Measurements from ENCODE around the gene PDXK. TPM values are rescaled to one million over a fixed set of nuclear protein-coding genes. Genes with fewer than 3 reads are reported as not detected.

PDXK gene
- total RNA-seq, 2 donors from 2014 or later: 155 to 188 TPM

- Histone ChIP-seq H3K27me3 (no peaks in the 10 kb centered on the region), H3K4me3 (no peak overlapping the region), H3K9me3 (no peaks in the 10 kb centered on the region), H3K36me3 (peaks cover 17% of the 10 kb centered on the region), H3K9ac (ENCODE audit: low read depth in 2 of 2, low read length in 2 of 2) (no peak overlapping the region), H3K27ac (no peak overlapping the region), H3K4me1 (peaks cover 9% of the 10 kb centered on the region)
- intact Hi-C loops (cut with DNase I): no loop called here
- no peak for TF ChIP-seq CTCF (IDR thresholded peaks at IDR 0.05)
- DNase-seq: no peak
These were observed 75.9 kb downstream of the PDXK start for GRCh38 chr21:43794857-43795256.

- no peaks in the 10 kb centered on the region for H3K9me3 ChIP-seq
- H3K9ac ChIP-seq (ENCODE audit: low read depth in 2 of 2, low read length in 2 of 2): no peak overlapping the region
- H3K4me1 ChIP-seq: no peaks in the 10 kb centered on the region
- no peak overlapping the region for H3K27ac ChIP-seq
- TF ChIP-seq CTCF (IDR thresholded peaks at IDR 0.05): no peak
- no peaks in the 10 kb centered on the region for H3K27me3 ChIP-seq
- peaks cover 13% of the 10 kb centered on the region for H3K36me3 ChIP-seq
- intact Hi-C loops (cut with DNase I): no loop called here
- no peak for DNase-seq
- no peak overlapping the region for H3K4me3 ChIP-seq
These were observed 78.5 kb downstream of the PDXK start for GRCh38 chr21:43797415-43797814.

- Histone ChIP-seq H3K4me3 (no peak overlapping the region), H3K9ac (ENCODE audit: low read depth in 2 of 2, low read length in 2 of 2) (no peak overlapping the region), H3K27ac (no peak overlapping the region), H3K36me3 (peaks cover 9% of the 10 kb centered on the region), H3K4me1 (no peaks in the 10 kb centered on the region), H3K9me3 (no peaks in the 10 kb centered on the region), H3K27me3 (no peaks in the 10 kb centered on the region)
- intact Hi-C loops (cut with DNase I): no loop called here
- no peak for DNase-seq
- no peak for TF ChIP-seq CTCF (IDR thresholded peaks at IDR 0.05)
These were observed 79.2 kb downstream of the PDXK start for GRCh38 chr21:43797925-43798715.

- no peak overlapping the region for H3K9ac ChIP-seq (ENCODE audit: low read depth in 2 of 2, low read length in 2 of 2)
- no peak for TF ChIP-seq CTCF (IDR thresholded peaks at IDR 0.05)
- no peak overlapping the region for H3K27ac ChIP-seq
- no peaks in the 10 kb centered on the region for H3K4me1 ChIP-seq
- no peak for DNase-seq
- H3K36me3 ChIP-seq: peaks cover 9% of the 10 kb centered on the region
- intact Hi-C loops (cut with DNase I): no loop called here
- H3K9me3 ChIP-seq: no peaks in the 10 kb centered on the region
- no peak overlapping the region for H3K4me3 ChIP-seq
- no peaks in the 10 kb centered on the region for H3K27me3 ChIP-seq
These were observed 80.4 kb downstream of the PDXK start for GRCh38 chr21:43799301-43799840.

- no peaks in the 10 kb centered on the region for H3K27me3 ChIP-seq
- H3K36me3 ChIP-seq: peaks cover 9% of the 10 kb centered on the region
- TF ChIP-seq CTCF (IDR thresholded peaks at IDR 0.05): no peak
- no peak overlapping the region for H3K9ac ChIP-seq (ENCODE audit: low read depth in 2 of 2, low read length in 2 of 2)
- no peaks in the 10 kb centered on the region for H3K9me3 ChIP-seq
- no peaks in the 10 kb centered on the region for H3K4me1 ChIP-seq
- no peak overlapping the region for H3K4me3 ChIP-seq
- DNase-seq: no peak
- intact Hi-C loops (cut with DNase I): no loop called here
- H3K27ac ChIP-seq: no peak overlapping the region
These were observed 81.2 kb downstream of the PDXK start for GRCh38 chr21:43800124-43800523.

Measured in colonic mucosa (tissue), 4 donors.